Renal pelvis (tissue), 4 donors: ENCODE results near the gene DTWD2. TPM values are rescaled to one million over a fixed set of nuclear protein-coding genes. Genes with fewer than 3 reads are reported as not detected.
"Not testable (repeated sequence)": the region's sequence is repeated elsewhere in the genome, so short reads cannot be mapped to it uniquely, and the experiment has no call there.

Experiments
- DNase-seq: peaks from one replicate; pipeline ENCODE4 v3.0.0-alpha.2; 2013
- polyA plus RNA-seq, 3 donors: library from polyadenylated mRNA; unstranded; fragments of 120-200 nt; gene quantifications; one replicate each; pipeline ENCODE4 v1.2.1, GENCODE V29; 2013; ENCODE audit not compliant: insufficient read length in 3 of 3

Gene DTWD2
- polyA plus RNA-seq, 3 donors: 10.8 to 15.4 (median 13.5) TPM

GRCh38 chr5:118883362-118883761, 105.0 kb downstream of the DTWD2 start:
- no peak for DNase-seq

- no peak for DNase-seq
Measured at GRCh38 chr5:118882666-118883065, 105.7 kb downstream of the DTWD2 start.

- not testable (repeated sequence) for DNase-seq
Measured at GRCh38 chr5:118876852-118877251, 111.5 kb downstream of the DTWD2 start.

GRCh38 chr5:118875131-118875530, 113.2 kb downstream of the DTWD2 start:
- no peak for DNase-seq

GRCh38 chr5:118873417-118873816, 114.9 kb downstream of the DTWD2 start:
- DNase-seq: no peak

- DNase-seq: no peak
Measured at GRCh38 chr5:118863345-118863744, 125.0 kb downstream of the DTWD2 start.

- no peak for DNase-seq
Measured at GRCh38 chr5:118862596-118862995, 125.8 kb downstream of the DTWD2 start.

GRCh38 chr5:118857700-118858099, 130.6 kb downstream of the DTWD2 start:
- no peak for DNase-seq

- no peak for DNase-seq
Measured at GRCh38 chr5:118854819-118855218, 133.5 kb downstream of the DTWD2 start.

GRCh38 chr5:118851785-118852184, 136.6 kb downstream of the DTWD2 start:
- DNase-seq: not testable (repeated sequence)

GRCh38 chr5:118849507-118849906, 138.8 kb downstream of the DTWD2 start:
- DNase-seq: not testable (repeated sequence)

GRCh38 chr5:118844351-118844750, 144.0 kb downstream of the DTWD2 start:
- DNase-seq: no peak

GRCh38 chr5:118834710-118835109, 153.6 kb downstream of the DTWD2 start:
- DNase-seq: no peak

- DNase-seq: no peak
Measured at GRCh38 chr5:118832974-118833373, 155.4 kb downstream of the DTWD2 start.

GRCh38 chr5:118825226-118825625, 163.1 kb downstream of the DTWD2 start:
- DNase-seq: no peak

- no peak for DNase-seq
Measured at GRCh38 chr5:118818604-118819003, 169.7 kb downstream of the DTWD2 start.

GRCh38 chr5:118808441-118808840, 179.9 kb downstream of the DTWD2 start:
- no peak for DNase-seq

- no peak for DNase-seq
Measured at GRCh38 chr5:118806571-118806970, 181.8 kb downstream of the DTWD2 start.

GRCh38 chr5:118802335-118802734, 186.0 kb downstream of the DTWD2 start:
- DNase-seq: no peak

GRCh38 chr5:118796081-118796480, 192.3 kb downstream of the DTWD2 start:
- DNase-seq: no peak

GRCh38 chr5:118794281-118794680, 194.1 kb downstream of the DTWD2 start:
- DNase-seq: no peak

GRCh38 chr5:118793652-118794051, 194.7 kb downstream of the DTWD2 start:
- no peak for DNase-seq

- DNase-seq: no peak
Measured at GRCh38 chr5:118793091-118793490, 195.3 kb downstream of the DTWD2 start.

- peak; percentile 78 for DNase-seq
Measured at GRCh38 chr5:118791926-118792734, 196.2 kb downstream of the DTWD2 start.
